Limb (tissue), 2 donors: Measurements from ENCODE around the gene SAP130.

Experiments
- DNase-seq, 2 donors: peaks; one replicate each; pipeline ENCODE4 v3.0.0-alpha.2; 2016; ENCODE audit errors: extremely low spot score in 2 of 2

Gene SAP130

DNA sequence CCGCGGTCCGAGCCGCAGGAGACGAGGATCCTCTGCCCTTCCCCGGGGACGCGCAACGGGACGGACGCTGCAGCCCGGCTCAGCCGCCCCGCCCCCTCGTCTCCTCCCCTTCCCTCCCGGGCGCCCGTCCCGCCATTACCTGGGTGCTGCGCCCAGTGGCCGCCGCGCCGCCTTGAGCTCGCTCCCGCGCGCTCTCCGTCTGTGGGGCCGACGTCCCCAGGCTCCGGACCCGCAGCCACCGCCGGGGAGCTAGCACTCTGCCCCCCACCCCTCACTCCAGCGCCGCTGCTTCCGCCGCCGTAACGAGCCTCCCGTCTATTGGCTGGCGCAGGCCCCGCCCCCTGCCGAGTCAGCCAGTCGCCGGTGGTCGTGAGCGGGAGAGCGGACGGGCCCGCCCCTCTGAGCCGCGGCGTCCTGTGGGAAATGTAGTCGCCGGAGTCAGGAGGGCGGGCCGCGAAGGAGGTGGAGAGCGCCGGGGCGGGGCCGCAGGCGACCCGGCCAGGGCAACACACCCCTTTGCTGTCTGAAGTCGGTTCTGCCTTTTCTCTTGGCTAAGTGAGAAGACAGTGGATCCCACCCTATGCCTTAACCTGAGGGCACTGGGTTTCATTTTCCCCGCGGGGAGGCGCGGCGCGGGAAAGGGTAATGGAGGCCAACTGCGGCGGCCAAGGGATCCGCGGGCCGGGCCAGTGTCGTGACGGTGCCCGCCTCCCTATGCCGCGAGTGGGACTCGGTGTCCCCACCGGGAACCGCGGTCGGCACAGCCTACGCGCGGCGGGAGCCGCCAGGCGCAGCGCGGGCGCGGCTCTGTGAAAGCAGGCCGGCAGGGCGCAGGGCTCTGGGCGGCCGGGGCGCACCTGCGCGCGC, at the start of gene SAP130:
Gene SAP130, minus strand, starts transcription at position 259 of the 867 bp plus-strand sequence. CDS start 1,767 bp downstream, outside the sequence.
- DNase-seq = peak; percentile 98 to 99

DNA sequence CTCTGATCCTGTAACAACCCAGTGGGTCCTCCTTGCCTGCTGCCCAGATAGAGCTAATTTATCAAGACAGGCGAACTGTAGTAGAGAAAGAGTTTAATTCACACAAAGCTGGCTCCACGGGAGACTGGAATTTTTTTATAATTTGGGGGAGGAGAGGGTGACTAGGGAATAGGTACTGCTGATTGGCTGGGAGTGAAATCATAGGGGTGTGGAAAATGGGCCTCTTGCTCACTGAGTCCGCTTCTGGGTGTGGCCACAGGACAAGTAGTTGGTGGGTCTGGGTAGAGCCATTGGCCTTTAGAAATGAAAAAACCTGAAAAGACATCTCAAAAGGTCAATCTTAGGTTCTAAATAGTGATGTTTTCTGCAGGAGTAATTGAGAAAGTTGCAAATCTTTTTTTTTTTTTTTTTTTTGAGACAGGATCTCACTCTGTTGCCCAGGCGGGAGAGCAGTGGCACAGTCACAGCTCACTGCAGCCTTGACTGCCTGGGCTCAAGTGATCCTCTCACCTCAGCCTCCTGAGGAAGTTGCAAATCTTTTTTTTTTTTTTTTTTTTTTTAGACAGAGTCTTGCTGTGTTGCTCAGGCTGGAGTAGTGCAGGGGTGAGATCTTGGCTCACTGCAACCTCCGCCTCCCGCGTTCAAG, 48.7 kb upstream of the SAP130 start:
- DNase-seq = no peak

DNA sequence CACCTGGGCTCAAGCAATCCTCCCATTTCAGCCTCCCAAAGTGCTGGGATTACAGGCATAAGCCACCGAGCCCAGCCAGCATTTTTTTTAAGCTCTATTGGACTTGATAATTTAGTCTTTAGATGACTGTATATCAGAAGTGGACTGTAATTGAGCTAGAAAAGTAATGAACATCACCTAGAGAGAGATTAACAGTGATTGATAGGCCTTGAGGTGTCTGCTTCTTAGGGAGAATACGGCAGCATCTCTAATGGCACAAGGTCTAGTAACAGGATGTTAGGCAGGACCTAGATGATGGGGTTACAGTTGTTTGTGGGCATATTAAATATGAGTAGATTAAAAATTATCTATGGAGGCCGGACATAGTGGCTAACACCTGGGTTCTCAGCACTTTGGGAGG, 45.4 kb upstream of the SAP130 start:
- DNase-seq = no peak

DNA sequence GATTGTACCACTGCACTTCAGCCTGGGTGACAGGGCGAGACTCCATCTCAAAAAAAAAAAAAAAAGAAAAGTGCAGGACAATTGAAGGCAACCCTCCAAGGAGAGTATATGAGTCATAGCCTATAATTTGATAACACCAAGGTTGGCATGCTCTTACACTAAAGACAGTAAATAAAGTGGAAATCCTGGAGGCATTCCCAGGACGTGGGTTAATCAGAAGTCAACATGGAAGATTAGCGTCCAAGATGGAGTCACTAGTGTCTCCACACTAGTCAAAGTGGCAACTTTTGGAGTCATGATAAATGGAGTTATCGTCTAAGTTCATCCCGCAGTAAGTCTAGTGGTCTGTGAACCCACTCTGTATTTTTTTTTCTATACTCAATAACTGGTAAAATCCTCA, 41.9 kb upstream of the SAP130 start:
- DNase-seq = no peak

DNA sequence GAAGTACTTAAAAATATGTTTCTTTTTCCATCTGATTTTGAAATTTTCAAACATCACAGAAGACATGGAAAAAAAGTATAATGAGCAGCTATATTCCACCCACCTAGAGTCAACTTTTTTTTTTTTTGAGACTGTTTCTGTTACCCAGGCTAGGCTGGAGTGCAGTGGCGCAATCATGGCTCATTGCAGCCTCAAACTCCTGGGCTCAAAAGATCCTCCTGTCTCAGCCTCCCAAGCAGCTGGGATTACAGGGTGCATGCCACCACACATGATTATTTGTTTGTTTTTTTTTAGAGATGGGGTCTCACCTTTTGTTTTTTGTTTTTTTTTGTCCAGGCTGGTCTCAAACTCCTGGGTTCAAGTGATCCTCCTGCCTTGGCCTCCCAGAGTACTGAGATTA, 36.5 kb upstream of the SAP130 start:
- DNase-seq = no peak

DNA sequence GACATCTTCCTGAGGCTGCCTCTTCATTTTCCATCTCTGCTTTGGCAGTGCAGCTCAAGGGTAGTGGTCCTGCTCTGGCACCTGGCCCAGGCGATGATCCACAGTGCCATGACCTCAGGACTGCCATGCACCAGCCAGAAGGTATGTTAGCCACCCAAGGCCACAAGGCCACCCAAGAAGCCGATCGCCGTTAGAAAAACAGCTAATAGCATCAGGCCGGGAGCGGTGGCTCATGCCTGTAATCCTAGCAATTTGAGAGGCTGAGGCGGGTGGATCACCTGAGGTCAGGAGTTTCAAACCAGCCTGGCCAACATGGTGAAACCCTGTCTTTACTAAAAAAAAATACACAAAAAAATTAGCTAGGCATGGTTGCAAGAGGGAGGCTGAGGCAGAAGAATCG, 34.7 kb upstream of the SAP130 start:
- DNase-seq = no peak

DNA sequence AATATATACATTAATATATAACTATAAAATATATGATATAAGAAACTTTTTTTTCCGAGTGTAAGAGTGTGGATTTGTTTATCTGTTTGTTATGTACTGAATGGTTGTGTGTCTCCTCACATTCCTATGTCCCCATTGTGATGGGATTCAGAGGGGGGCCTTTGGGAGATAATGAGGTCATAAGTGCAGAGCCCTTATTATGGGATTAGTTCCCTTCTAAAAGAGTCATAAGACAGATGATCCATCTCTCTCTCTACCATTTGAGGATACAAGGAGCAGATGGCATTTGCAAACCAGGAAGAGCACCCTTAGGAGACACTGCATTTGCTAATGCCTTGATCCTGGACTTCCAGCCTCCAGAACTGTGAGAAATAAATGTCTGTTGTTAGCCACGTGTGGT, 30.3 kb upstream of the SAP130 start:
- no peak for DNase-seq

DNA sequence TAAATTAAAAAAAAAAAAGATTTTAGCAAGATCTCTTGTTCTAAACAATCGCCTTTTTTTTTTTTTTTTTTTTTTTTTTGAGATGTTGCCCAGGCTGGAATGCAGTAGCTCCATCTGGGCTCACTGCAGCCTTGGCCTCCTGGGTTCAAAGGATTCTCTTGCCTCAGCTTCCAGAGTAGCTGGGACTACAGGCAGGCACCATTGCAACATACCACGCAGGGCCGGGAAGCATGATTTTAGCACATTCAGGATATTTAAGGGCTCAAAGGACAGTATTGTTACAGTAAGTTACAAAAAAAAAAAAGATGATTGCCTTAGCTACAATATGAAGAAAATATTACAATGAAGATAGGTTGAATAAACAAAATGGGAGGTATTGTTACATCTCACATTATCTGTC, 29.5 kb upstream of the SAP130 start:
- DNase-seq = no peak

DNA sequence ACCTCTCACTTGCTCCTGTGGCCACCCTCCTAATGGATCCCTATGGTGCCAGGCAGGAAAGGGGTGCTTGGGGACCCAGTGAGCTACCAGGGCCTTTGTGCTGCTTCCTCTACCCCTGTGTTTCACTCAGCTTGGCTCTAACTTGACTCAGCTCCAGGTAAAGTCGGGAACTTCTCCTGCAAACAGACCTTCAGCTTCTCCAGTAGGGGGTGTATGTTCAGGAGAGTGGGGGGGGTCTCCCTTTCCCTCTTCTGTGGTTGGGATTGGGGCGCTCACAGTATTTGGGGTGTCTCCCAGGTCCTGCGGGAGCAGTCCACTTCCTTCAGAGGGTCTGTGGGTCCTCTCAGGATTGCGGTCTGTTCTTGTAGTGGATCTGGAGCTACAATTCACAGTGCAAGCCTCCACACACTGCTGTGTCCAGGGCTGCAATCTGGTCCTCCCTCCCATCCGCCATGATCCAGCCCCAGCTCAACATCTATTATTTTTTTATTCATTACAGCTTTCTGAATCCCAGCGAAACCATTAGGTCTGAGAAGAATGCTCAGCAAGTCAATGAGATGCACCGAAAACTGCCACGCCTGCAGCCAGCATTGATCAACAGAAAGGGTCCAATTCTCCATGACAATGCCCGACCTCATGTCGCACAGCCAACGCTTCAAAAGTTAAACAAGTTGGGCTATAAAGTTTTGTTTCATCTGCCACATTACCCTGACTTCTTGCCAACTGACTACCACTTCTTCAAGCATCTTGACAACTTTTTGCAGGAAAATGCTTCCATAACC, 26.4 kb upstream of the SAP130 start:
- no peak for DNase-seq

DNA sequence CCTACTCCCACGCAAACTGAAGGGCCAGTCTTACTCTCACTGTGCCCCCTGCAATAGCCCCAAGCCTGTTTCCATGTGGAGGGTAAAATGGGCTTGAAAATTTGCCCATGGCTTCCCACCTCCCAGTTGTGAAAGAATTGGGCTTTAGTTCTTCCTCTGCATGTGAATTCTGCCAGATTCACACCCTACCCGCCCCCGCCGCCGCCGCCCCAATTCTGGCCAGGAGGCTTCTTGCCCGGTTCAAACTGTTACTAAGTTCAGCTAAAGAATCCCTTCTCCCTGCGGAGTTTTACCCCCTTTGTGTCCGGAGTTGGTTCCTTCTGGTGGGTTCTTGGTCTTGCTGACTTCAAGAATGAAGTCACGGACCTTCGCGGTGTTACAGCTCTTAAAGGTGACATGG, 25.5 kb upstream of the SAP130 start:
- DNase-seq = no peak

DNA sequence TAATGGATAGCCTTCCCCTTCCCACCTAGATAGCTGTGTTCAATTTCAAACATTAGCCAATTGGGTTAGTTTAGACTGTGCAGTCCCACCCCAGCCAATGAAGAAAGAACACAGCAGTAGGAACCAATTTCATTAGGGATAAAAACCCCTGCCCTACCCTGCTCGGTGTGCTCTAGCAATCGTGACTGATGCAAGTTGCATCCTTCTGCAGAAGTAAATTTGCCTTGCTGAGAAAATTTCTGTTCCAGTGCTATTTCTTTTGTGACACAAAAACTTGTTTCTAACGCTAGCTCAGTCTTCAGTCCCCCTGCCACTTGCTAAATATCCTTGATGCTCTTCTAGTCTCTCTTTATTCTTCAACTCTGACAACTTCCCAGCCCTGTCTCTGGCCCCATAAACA, 15.2 kb upstream of the SAP130 start:
- DNase-seq = no peak

DNA sequence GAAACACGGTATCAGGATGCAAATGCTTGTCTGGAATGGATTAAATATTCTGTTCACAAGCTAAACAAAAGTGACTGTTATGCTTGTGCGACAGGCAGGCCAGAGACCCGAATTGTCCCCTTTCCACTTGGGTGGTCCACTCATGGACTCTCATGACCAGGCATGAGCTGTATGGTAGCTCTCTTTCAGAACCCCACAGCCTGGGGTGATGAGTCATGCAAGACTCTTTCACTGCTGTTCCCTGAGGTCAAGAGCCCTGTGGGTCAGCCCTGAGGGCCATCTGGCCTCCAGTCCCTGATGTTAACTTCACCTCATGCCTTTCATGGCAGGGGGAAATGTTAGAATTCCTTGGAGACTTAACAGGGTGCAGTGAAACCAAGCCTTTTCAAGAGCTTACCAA, 13.7 kb upstream of the SAP130 start:
- DNase-seq = no peak

DNA sequence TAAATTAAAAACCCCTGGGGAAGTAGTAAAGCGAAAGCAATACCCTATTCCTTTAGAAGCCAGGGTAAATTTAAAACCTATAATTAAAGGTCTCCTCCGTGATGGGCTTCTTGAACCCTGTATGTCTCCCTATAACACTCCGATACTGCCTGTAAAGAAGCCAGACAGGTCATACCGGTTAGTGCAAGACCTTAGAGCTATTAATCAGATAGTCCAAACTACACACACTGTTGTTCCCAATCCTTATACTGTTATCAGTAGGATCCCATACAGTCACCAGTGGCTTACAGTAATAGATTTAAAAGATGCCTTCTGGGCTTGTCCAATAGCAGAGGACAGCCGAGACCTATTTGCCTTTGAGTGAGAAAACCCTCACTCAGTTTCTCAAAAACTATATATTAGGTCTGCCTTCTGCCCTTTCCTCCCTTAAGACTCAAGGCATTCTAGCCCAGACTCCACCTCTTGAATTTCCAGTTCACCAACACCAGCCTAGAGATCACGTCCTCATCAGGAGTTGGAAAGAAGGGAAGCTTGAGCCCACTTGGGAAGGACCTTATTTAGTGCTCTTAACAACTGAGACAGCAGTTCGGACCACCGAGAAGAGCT, 12.4 kb upstream of the SAP130 start:
- no peak for DNase-seq

DNA sequence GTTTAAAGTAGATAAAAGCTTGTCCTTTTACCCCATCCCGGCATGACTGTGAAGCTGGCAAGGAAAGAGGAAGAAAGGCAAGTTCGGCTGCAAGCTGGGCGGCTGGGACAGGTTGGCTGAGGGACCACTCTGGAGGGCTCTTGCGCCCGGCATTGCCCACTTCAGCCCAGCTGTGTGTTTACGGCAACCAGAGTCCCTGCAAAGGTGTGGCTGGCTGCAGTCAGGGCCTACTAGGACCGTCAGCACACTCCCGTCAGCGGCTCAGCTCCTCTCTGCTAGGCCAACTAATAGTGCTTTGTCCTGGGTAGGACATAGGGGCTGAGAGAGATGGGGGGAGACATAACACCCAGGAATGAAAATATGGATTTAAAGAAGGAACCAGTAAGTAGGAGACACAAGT, 11.7 kb upstream of the SAP130 start:
- no peak for DNase-seq

DNA sequence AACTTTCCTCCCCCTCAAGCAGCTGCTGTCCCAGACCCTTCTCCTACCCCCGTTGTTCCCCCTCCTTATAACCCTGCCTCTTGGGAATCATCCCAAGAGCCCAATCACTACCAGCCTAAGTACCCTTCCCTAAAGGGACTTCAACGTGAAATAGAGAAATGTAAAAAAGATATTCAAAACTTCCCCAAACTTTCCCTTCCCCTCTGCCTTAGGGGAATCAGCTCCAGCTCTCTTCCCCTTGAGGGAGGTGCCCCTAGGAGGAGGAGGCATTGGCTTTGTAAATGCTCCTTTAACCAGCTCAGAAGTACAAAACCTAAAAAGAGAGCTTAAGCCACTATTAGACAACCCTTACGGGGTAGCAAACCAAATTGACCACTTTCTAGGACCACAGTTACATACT, 10.6 kb upstream of the SAP130 start:
- no peak for DNase-seq

DNA sequence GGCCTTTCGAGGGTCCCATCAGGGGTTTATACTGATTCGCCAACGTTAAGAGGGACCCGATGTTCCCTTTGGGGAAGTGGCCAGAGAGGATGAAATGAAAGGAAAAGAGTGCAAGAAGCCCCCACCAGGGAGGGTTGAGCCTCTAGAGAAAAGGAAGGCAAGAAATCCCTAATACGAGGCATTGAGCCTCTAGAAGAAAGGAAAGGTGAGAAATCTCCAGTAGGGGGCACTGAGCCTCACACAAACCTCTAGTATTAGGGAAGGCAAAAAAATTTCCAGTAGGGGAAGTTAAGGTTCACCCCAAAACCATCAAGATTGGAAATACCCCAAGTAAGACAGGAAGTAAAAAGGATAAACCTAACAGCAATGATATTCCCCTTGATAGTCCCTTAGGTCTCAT, 9.8 kb upstream of the SAP130 start:
- no peak for DNase-seq

DNA sequence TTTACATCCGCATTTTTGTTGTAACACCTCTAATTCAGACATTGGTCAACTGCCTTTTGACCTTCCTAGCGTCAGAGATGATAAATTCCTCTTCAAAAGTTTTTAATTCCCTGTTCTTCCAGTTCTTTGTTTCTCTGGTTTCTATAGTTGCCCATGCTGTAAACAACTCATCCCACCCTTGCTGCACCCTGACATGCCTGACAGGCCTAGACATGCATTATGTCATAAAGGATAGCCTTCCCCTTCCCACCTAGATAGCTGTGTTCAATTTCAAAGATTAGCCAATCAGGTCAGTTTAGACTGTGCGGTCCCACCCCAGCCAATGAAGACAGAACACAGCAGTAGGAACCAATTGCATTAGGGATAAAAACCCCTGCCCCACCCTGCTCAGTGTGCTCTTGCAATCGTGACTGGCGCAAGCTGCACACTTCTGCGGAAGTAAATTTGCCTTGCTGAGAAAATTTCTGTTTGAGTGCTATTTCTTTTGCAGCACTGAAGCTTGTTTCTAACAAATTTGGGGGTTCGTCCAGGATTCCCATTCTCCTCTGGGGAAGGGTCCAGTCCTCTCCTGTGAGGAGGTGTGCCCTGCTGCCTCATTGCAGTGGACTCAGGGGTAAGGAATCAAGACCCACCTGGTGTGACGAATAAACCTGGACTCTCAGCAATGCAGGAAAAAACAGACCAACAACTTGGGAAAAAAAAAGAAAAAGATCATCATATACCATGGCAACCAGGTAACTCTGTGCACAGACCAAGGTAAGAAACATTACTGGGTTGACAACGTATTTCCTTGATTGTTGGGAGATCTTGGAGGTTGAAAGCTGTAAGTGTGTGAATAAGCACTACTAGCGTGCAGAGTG, 9.1 kb upstream of the SAP130 start:
- DNase-seq = no peak

DNA sequence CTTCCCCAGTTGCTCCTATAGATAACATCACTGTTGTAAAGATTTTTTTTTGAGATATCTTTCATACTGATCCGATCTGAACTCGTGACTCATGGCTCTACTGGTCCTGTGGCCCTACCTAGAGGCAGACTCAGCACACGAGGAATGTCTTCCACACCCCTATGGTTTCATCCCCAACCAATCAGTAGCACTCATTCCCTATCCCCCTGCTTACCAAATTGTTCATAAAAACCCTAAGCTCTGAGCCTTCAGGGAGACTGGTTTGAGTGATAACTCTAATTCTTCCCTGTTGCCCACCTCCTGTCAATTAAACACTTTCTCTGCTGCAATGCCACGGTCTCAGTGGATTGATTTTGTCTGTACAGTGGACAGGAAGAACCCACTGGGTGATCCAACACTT, 4.2 kb upstream of the SAP130 start:
- DNase-seq = no peak

DNA sequence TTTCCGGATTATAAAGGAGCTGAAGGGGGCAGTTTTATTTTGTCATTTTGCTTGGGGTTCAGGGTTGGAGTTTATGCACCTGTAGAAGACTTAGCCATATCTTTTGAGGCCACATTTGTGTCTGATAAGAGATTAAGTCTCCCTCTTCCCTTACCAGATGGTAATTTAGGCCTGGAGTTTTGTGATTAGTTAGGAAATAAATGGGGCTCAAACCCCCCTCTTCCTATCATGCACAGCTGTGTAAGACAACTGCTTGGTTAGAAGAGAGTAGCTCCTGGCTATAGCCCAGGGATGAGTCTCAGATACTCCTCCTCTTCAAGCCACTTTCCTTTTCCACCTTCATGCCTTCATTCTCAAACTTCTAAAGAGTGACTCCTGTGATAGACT, 802 bp upstream of the SAP130 start:
- no peak for DNase-seq

DNA sequence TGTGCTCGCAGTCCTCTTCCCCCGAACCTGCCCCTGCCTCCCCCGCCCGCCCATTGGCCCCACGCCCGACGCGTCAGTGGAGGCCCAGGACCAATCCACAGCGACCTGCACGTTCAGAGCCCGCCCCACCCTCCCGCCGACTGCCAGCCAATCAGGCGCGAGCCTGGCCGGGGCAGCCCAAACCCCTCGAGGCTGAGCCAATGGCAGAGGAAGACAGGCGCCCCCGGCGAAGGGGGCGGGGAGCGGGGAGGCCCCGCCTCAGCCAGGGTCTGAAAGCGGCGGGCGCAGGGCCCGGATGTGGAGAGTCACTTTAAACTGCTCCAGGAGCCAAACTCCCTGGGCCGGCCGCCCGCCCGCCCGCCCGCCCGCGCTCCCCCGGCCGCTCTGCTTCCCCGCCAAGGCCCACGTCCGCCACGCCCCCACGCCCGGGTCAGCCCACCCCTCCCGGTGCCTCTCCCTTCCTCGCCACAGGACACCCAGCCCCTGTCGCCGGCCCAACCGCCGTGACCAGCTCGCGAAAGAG, 520 bp downstream of the SAP130 start:
- DNase-seq = peak; percentile 97 to 100
